ENCODE results near the gene TNIP2. TPM values are rescaled to one million over a fixed set of nuclear protein-coding genes. Genes with fewer than 3 reads are reported as not detected.
"Not testable (repeated sequence)": the region's sequence is repeated elsewhere in the genome, so short reads cannot be mapped to it uniquely, and the experiment has no call there.

TNIP2 gene
- total RNA-seq, 1 experiment from 2014 or later = 56.5 TPM

DNA sequence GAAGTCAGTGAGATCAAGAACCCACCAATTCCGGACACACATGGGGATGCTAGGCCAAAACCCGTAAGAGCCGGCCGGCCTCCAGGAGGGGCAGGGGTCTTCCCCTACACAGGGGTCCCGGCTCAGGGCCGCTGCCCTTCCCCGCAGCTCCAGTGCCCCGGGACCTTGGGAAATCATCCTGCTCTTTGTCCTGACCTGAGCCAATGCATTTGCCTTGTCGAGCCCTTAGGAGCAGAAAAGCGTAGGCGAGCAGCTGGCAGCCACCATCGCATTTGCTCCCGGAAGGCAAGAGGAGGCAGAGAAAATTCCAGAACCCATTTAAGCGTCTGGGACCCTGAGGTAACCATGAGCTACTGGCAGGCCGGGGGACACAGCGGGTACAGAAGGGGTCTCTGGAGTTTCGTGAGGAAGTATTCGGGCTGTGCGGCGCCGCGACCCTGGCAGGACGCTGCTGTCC is 7.4 kb upstream of the TNIP2 start:
- DNase-seq (no peak), ATAC-seq (no peak)
- H3K27ac ChIP-seq (ENCODE audit: low read length) = no peak overlapping the region
- no peaks in the 10 kb centered on the region for H3K9me2 ChIP-seq (replicated peaks; ENCODE audit: low read length)
- peak overlapping the region; percentile 79 for H3K4me2 ChIP-seq (ENCODE audit: low read length)
- no peak for TF ChIP-seq EZH2 (IDR thresholded peaks at IDR 0.05; ENCODE audit: low read length, unreplicated experiment)
- TF ChIP-seq, protein P1, sequence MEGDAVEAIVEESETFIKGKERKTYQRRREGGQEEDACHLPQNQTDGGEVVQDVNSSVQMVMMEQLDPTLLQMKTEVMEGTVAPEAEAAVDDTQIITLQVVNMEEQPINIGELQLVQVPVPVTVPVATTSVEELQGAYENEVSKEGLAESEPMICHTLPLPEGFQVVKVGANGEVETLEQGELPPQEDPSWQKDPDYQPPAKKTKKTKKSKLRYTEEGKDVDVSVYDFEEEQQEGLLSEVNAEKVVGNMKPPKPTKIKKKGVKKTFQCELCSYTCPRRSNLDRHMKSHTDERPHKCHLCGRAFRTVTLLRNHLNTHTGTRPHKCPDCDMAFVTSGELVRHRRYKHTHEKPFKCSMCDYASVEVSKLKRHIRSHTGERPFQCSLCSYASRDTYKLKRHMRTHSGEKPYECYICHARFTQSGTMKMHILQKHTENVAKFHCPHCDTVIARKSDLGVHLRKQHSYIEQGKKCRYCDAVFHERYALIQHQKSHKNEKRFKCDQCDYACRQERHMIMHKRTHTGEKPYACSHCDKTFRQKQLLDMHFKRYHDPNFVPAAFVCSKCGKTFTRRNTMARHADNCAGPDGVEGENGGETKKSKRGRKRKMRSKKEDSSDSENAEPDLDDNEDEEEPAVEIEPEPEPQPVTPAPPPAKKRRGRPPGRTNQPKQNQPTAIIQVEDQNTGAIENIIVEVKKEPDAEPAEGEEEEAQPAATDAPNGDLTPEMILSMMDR (conservative IDR thresholded peaks at IDR 0.05; ENCODE audit: low read depth, low read length) = no peak
- TF ChIP-seq EZH2phosphoT487 (IDR thresholded peaks at IDR 0.05; ENCODE audit: borderline replicate concordance, low read length) = no peak
- ChIA-PET CTCF (interaction anchor here (0.5 kb wide), 1 partner anchor 94 kb away, joined by 3 read pairs; no protein-coding TSS in a partner anchor), POLR2A (ENCODE audit: unreplicated experiment) (interaction anchor here (0.6 kb wide), 1 partner anchor 8 kb away, joined by 7 read pairs; no protein-coding TSS in a partner anchor)
- no peaks in the 10 kb centered on the region for H3K9me3 ChIP-seq (ENCODE audit: low read length)
- no peaks in the 10 kb centered on the region for H4K20me1 ChIP-seq (ENCODE audit: low read length)
- H3K79me2 ChIP-seq (ENCODE audit: low read length) = no peaks in the 10 kb centered on the region
- no peaks in the 10 kb centered on the region for H3K36me3 ChIP-seq (ENCODE audit: low read depth, low read length)
- H3F3A ChIP-seq (ENCODE audit: low read length, unreplicated experiment) = no peaks in the 10 kb centered on the region
- no TSS peak for BruUV-seq (replicated peaks)
- no peaks in the 10 kb centered on the region for H3K27me3 ChIP-seq (ENCODE audit: low read length)
- no peak overlapping the region for H3K9ac ChIP-seq (ENCODE audit: low read length)
- intact Hi-C loops (cut with micrococcal nuclease) = loop anchor here (10.0 kb wide), 1 partner anchor 81 kb away; the partner anchor contains the start of gene ADD1
- H2AFZ ChIP-seq (ENCODE audit: low read length) = peak overlapping the region; percentile 84; the same call in 1 of the 2 replicates
- H3K4me1 ChIP-seq (ENCODE audit: insufficient read depth, low read length) = no peaks in the 10 kb centered on the region; the same call in 1 of the 2 replicates
- peak overlapping the region; percentile 67; the same call in 1 of the 2 replicates for H3K4me3 ChIP-seq (ENCODE audit: low read length)

DNA sequence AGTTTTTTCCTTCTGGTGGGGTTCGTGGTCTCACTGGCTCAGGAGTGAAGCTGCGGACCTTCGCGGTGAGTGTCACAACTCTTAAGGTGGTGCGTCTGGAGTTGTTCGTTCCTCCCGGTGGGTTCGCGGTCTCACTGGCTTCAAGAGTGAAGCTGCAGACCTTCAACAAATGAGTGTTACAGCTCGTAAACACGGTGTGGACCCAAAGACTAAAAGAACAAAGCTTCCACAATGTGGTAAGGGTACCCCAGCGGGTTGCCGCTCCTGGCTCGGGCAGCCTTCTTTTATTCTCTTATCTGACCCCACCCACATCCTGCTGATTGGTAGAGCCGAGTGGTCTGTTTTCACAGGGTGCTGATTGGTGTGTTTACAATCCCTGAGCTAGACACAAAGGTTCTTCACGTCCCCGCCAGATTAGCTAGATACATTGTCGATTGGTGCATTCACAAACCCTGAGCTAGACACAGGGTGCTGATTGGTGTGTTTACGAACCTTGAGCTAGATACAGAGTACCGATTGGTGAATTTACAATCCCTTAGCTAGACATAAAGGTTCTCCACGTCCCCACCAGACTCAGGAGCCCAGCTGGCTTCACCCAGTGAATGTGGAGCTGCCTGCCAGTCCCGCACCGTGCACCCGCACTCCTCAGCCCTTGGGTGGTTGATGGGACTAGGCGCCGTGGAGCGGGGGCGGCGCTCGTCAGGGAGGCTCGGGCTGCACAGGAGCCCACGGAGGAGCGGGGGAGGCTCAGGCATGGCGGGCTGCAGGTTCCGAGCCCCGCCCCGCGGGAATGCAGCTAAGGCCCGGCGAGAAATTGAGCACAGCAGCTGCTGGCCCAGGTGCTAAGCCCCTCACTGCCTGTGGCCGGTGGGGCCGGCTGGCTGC is 6.6 kb upstream of the TNIP2 start:
- POLR2A ChIA-PET (ENCODE audit: unreplicated experiment); H3K27ac ChIP-seq (ENCODE audit: low read length); H3K9me2 ChIP-seq (replicated peaks; ENCODE audit: low read length); H3F3A ChIP-seq (ENCODE audit: low read length, unreplicated experiment); H3K9me3 ChIP-seq (ENCODE audit: low read length); H3K9ac ChIP-seq (ENCODE audit: low read length); CTCF ChIA-PET; H2AFZ ChIP-seq (ENCODE audit: low read length); H3K79me2 ChIP-seq (ENCODE audit: low read length); BruUV-seq (replicated peaks); DNase-seq; H4K20me1 ChIP-seq (ENCODE audit: low read length); H3K4me3 ChIP-seq (ENCODE audit: low read length); H3K36me3 ChIP-seq (ENCODE audit: low read depth, low read length); H3K4me1 ChIP-seq (ENCODE audit: insufficient read depth, low read length); H3K4me2 ChIP-seq (ENCODE audit: low read length); H3K27me3 ChIP-seq (ENCODE audit: low read length); ATAC-seq: not testable (repeated sequence)
- intact Hi-C loops (cut with micrococcal nuclease) = loop anchor here (10.0 kb wide), 1 partner anchor 82 kb away; the partner anchor contains the start of gene ADD1

DNA sequence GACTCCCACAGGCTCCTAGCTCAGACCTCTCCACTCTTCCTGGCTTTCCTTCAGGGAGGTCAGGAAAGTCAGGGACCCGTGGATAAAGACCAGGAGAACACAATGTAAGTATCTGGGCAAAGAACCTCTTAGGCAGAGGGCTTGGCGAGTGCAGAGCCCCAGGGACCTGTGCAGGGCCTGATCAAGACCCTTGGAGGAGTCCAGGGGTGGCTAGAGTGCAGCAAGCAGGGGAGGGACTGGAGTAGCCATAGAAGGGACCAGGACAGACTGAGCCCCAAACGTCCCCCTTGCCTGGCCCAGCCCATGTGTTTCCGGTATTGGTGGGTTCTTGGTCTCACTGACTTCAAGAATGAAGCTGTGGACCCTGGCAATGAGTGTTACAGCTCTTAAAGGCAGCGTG is 5.9 kb upstream of the TNIP2 start:
- H4K20me1 ChIP-seq (ENCODE audit: low read length) = no peaks in the 10 kb centered on the region
- no peak overlapping the region for H3K27ac ChIP-seq (ENCODE audit: low read length)
- H3K36me3 ChIP-seq (ENCODE audit: low read depth, low read length) = no peaks in the 10 kb centered on the region
- no TSS peak for BruUV-seq (replicated peaks)
- no peak overlapping the region for H3K4me3 ChIP-seq (ENCODE audit: low read length)
- H3K27me3 ChIP-seq (ENCODE audit: low read length) = no peaks in the 10 kb centered on the region
- H3F3A ChIP-seq (ENCODE audit: low read length, unreplicated experiment) = no peaks in the 10 kb centered on the region
- no peak overlapping the region for H2AFZ ChIP-seq (ENCODE audit: low read length)
- DNase-seq (no peak), ATAC-seq (no peak)
- intact Hi-C loops (cut with micrococcal nuclease) = loop anchor here (10.0 kb wide), 1 partner anchor 83 kb away; the partner anchor contains the start of gene ADD1
- no peaks in the 10 kb centered on the region for H3K9me3 ChIP-seq (ENCODE audit: low read length)
- no peaks in the 10 kb centered on the region; the same call in 1 of the 2 replicates for H3K4me1 ChIP-seq (ENCODE audit: insufficient read depth, low read length)
- ChIA-PET CTCF (no interaction called here), POLR2A (ENCODE audit: unreplicated experiment) (no interaction called here)
- H3K9me2 ChIP-seq (replicated peaks; ENCODE audit: low read length) = no peaks in the 10 kb centered on the region
- H3K9ac ChIP-seq (ENCODE audit: low read length) = no peak overlapping the region
- TF ChIP-seq EZH2phosphoT487 (IDR thresholded peaks at IDR 0.05; ENCODE audit: borderline replicate concordance, low read length) (no peak), EZH2 (IDR thresholded peaks at IDR 0.05; ENCODE audit: low read length, unreplicated experiment) (no peak)
- TF ChIP-seq, protein P1 (conservative IDR thresholded peaks at IDR 0.05; ENCODE audit: low read depth, low read length) = no peak
- H3K4me2 ChIP-seq (ENCODE audit: low read length) = no peak overlapping the region
- no peaks in the 10 kb centered on the region for H3K79me2 ChIP-seq (ENCODE audit: low read length)
